Progenitor cell of endocrine pancreas (in vitro differentiated cells): ENCODE results near the gene ACACB. TPM values are rescaled to one million over a fixed set of nuclear protein-coding genes. Genes with fewer than 3 reads are reported as not detected.

Experiments
- DNase-seq: peaks from one replicate; pipeline ENCODE4 v3.0.0; 2021; ENCODE audit warnings: low spot score; ENCODE audit not compliant: unreplicated experiment
- H3K27ac Mint-ChIP-seq: 2 replicates; pipeline ENCODE4 v1.8.0; 2021; ENCODE audit warnings: mild to moderate bottlenecking, moderate library complexity, mixed read lengths
- H3K27me3 Mint-ChIP-seq: 2 replicates; pipeline ENCODE4 v1.8.0; 2021; ENCODE audit warnings: mixed read lengths
- H3K36me3 Mint-ChIP-seq: 2 replicates; pipeline ENCODE4 v1.8.0; 2022; ENCODE audit warnings: mixed read lengths; ENCODE audit not compliant: insufficient read depth
- H3K4me1 Mint-ChIP-seq: 2 replicates; pipeline ENCODE4 v1.8.0; 2021; ENCODE audit warnings: low read depth, mixed read lengths
- H3K4me3 Mint-ChIP-seq: 2 replicates; pipeline ENCODE4 v1.8.0; 2021; ENCODE audit warnings: low read depth, mild to moderate bottlenecking, moderate library complexity, mixed read lengths
- H3K9me3 Mint-ChIP-seq: 2 replicates; pipeline ENCODE4 v1.8.0; 2021; ENCODE audit warnings: low read depth, mixed read lengths
- total RNA-seq: library from RNA; stranded (reverse); gene quantifications from 2 replicates; pipeline ENCODE4 v1.2.1, GENCODE V29; 2021
- TF ChIP-seq, protein P1 (sequence below): fragments of 200-600 bp; sonication (generic); IDR thresholded peaks from one replicate; pipeline ENCODE4 v1.5.0; 2021; ENCODE audit warnings: antibody characterized with exemption, mild to moderate bottlenecking; ENCODE audit not compliant: unreplicated experiment

Gene ACACB
- total RNA-seq, 1 donor from 2014 or later, result 47.3 TPM

DNA sequence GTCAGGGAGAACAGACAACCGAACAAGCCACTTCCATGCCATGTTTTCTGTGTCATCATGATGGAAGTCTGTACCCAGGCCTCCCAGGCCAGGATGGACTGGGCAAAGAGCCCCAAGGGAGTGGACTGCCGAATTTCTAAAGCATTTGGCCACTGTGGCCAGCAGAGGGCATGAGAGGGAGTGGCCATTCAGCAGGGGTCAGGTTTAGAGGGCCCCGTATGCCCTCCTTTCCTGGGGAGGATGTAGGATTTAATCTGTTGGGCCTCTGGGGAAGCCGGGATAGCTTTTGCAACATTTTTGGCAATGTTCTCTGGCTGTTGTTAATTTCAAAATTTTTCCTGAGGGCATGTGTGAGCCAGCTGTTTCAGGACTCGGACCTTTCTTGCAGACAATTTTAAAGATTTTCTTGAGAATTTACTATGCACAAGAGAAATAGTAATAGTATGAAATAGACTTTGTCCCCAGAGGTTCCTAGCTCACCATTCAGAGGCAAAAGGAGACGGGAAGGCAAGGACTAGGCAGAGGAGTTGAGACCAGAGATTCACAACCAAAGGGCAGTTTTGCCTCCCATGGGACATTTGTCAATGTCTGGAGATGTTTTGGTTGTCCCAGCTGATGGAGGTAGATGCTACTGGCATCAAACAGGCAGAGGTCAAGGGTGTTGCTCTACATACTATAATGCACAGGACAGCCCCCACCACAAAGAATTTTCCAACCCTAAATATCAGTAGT lies 18.0 kb downstream of the ACACB start:
- Mint-ChIP-seq H3K4me3 (no peak overlapping the region), H3K27ac (no peak overlapping the region), H3K27me3 (peaks cover 3% of the 10 kb centered on the region), H3K9me3 (peaks cover 11% of the 10 kb centered on the region), H3K4me1 (peaks cover 2% of the 10 kb centered on the region), H3K36me3 (peaks cover 7% of the 10 kb centered on the region)
- TF ChIP-seq, protein P1, sequence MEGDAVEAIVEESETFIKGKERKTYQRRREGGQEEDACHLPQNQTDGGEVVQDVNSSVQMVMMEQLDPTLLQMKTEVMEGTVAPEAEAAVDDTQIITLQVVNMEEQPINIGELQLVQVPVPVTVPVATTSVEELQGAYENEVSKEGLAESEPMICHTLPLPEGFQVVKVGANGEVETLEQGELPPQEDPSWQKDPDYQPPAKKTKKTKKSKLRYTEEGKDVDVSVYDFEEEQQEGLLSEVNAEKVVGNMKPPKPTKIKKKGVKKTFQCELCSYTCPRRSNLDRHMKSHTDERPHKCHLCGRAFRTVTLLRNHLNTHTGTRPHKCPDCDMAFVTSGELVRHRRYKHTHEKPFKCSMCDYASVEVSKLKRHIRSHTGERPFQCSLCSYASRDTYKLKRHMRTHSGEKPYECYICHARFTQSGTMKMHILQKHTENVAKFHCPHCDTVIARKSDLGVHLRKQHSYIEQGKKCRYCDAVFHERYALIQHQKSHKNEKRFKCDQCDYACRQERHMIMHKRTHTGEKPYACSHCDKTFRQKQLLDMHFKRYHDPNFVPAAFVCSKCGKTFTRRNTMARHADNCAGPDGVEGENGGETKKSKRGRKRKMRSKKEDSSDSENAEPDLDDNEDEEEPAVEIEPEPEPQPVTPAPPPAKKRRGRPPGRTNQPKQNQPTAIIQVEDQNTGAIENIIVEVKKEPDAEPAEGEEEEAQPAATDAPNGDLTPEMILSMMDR, result peak; percentile 59
- no peak for DNase-seq

DNA sequence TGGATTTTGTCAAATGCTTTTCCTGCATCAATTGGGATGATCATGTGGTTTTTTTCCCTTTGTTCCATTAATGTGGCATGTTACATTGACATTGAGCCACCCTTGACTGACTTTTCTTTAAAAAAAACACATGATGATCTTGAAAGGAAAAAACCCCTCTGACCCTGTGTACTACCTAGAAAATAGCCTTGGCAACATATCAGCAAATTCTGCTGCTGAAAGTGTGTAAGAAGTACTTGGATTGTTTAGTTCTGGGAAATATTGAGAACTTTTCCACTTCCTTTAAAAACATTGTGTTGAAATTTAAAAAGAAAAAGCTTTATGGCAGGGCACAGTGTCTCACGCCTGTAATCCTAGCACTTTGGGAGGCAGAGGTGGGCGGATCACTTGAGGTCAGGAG lies 20.7 kb downstream of the ACACB start:
- H3K27ac Mint-ChIP-seq, result no peak overlapping the region
- H3K27me3 Mint-ChIP-seq, result peaks cover 3% of the 10 kb centered on the region
- DNase-seq, result no peak
- TF ChIP-seq, protein P1, result no peak
- H3K36me3 Mint-ChIP-seq, result peaks cover 7% of the 10 kb centered on the region
- H3K9me3 Mint-ChIP-seq, result peaks cover 11% of the 10 kb centered on the region
- no peaks in the 10 kb centered on the region for H3K4me1 Mint-ChIP-seq
- H3K4me3 Mint-ChIP-seq, result no peak overlapping the region

DNA sequence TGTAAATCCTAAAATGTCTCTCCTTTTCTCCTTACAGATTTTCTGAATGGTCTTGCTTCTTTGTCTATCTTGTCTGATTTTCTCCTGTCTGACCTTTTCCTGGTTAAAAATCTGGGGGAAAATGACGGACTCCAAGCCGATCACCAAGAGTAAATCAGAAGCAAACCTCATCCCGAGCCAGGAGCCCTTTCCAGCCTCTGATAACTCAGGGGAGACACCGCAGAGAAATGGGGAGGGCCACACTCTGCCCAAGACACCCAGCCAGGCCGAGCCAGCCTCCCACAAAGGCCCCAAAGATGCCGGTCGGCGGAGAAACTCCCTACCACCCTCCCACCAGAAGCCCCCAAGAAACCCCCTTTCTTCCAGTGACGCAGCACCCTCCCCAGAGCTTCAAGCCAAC lies 23.0 kb downstream of the ACACB start:
- Mint-ChIP-seq H3K27ac (no peak overlapping the region), H3K9me3 (peaks cover 11% of the 10 kb centered on the region), H3K36me3 (peaks cover 7% of the 10 kb centered on the region), H3K27me3 (no peaks in the 10 kb centered on the region), H3K4me3 (no peak overlapping the region), H3K4me1 (peaks cover 4% of the 10 kb centered on the region)
- TF ChIP-seq, protein P1, result no peak
- no peak for DNase-seq

DNA sequence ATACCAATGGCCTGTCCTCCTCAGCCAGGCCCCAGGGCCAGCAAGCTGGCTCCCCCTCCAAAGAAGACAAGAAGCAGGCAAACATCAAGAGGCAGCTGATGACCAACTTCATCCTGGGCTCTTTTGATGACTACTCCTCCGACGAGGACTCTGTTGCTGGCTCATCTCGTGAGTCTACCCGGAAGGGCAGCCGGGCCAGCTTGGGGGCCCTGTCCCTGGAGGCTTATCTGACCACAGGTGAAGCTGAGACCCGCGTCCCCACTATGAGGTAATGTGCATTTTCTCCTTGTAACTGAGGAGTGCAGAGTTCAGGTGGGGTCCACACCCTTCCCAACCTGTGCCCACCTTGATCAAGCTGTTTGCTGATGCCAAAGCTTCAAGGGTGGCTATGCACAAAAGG lies 23.4 kb downstream of the ACACB start:
- TF ChIP-seq, protein P1, result no peak
- H3K9me3 Mint-ChIP-seq, result peaks cover 11% of the 10 kb centered on the region
- H3K36me3 Mint-ChIP-seq, result peaks cover 7% of the 10 kb centered on the region
- no peak overlapping the region for H3K27ac Mint-ChIP-seq
- H3K4me3 Mint-ChIP-seq, result no peak overlapping the region
- no peaks in the 10 kb centered on the region for H3K27me3 Mint-ChIP-seq
- H3K4me1 Mint-ChIP-seq, result peaks cover 7% of the 10 kb centered on the region
- DNase-seq, result no peak

DNA sequence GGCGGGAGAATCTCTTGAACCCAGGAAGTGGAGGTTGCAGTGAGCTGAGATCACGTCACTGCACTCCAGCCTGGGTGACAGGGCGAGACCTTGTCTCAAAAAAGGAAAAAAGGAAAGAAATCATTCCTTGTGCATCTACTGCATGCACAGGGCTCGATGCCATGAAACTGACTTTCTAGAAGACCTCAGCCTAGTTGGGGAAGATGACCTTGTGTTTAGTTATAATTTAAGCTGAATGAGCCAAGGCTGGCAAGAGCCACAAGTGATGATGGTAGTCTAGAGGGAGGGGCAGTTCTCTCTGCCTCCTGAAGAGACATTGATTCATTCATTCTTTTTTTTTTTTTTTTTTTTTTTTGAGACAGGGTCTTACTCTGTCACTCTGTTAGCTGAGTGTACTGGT lies 24.2 kb downstream of the ACACB start:
- DNase-seq, result no peak
- Mint-ChIP-seq H3K4me1 (peaks cover 13% of the 10 kb centered on the region), H3K36me3 (peaks cover 3% of the 10 kb centered on the region), H3K27me3 (no peaks in the 10 kb centered on the region), H3K4me3 (no peak overlapping the region), H3K27ac (no peak overlapping the region), H3K9me3 (peaks cover 5% of the 10 kb centered on the region)
- TF ChIP-seq, protein P1, result no peak
